Ammon's horn (tissue), 1 donor: ENCODE results near the gene AKAP6.

Experiments
- DNase-seq: peaks from one replicate; pipeline ENCODE4 v3.0.0-alpha.2; 2016; ENCODE audit warnings: low spot score

Gene AKAP6

GRCh38 chr14:32329146-32329545 lies at the start of gene AKAP6:
Gene AKAP6, plus strand, starts transcription at chr14:32329298. Its CDS starts 104,196 bp downstream, at chr14:32433494.
- DNase-seq = peak; percentile 96

- no peak for DNase-seq
Measured at GRCh38 chr14:32286602-32287001, 42.5 kb upstream of the AKAP6 start.

- no peak for DNase-seq
Measured at GRCh38 chr14:32296366-32296765, 32.7 kb upstream of the AKAP6 start.

DNA sequence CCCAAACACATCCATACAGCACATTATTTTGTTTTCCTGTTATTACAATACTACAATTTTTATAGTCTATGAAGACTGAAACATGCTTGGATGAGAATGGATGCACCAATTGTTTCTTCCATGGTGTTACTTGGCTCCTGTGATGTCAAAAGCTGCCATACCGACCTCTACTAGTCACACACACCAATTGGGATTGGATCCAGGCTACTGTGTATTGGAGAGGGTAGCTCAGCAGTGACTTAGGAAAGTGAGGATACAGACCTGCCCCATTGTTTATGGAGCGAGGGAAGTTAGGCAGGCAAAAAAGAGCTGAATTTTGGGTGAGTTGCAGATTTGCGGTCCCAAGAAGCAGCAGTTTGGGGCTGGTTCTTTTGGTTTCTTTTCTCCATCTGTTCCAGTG lies 30.8 kb upstream of the AKAP6 start:
- no peak for DNase-seq

GRCh38 chr14:32300136-32300535 lies 29.0 kb upstream of the AKAP6 start:
- DNase-seq = no peak

DNA sequence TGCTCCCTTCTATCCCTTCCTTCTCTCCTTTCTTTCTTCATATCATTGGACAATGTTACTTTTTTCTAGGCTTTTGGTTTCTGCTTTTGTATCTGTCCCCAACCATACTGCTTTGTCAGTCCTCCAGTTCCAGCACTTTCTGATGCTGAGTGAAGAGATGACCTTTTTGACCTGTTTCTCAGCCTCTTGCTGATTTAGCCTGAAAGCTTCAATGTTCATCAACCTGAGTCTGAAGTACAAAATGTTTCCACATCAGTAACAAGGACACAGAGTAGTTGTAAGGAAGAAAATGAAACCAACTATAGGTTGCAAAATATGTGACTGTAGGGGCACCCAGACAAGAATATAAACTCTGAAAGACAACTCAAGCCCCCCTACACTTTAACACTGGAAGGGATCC lies 25.2 kb upstream of the AKAP6 start:
- DNase-seq = no peak

DNA sequence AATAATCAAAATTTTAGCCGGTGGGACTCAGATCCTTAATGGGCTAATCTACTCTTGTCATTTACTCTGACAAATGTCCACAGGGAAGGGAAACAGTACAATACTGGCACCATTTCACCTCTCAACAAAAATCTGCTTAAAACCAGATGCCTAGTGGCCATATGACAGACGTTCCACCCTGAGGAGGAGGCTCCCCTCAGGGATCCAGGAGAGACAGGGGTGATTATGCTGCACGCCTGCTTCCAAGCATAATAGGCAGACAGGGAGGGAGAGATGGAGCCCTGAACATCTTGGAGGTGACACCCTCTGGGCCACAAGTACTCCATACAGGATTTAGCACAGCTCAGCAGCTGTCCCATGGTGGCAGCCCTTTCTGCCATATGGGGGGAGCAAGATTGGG lies 24.8 kb upstream of the AKAP6 start:
- no peak for DNase-seq

DNA sequence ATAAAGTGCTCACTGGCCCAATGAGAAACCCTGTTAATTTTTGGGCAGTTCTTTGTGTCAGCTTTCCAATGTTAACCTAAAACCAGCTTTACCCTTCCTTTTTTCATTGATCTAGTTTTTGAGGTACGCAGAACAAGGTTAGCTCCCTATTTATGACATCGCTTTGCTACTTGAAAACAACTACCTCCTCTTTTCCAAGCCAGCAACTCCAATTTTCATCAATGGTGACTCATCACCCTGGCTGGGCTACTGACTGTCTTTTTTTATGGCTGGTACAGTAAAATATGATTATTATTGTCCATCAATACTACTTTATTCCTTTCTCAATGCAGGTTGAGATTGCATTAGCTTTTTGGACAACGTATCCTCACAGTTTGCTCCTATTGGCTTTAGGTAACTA lies 22.5 kb upstream of the AKAP6 start:
- no peak for DNase-seq

DNA sequence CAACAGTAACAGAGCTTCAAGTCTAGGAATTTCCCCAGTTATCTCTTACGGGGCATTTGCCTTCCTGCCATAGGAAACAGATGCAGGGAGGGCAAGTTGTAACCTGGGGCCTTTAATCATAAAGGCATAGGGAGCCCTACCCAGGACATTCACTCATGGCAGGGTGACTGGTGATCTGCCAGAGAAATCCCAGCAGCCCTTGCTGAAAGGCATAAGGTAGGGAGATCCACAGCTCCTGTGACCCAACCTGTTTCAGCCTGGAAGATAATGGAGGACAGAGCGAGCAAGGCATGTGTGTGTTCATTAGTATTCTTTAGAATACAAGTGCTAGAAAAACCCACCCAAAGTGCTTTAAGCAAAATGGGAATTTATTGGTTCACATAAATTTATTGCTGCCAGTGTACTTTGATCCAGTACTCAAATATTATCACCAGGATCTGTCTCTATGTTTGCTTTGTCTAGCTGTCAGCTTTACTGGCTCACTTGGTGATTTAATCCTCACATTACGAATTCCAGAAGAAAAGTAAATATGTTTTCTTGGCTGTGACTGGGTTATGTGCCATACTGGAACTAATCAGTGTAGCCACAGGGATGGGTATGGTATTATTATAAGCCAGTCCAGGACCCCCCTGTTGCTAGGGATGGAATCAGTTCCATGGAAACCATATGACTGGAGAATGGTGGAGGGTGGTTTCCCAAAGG lies 21.1 kb upstream of the AKAP6 start:
- no peak for DNase-seq

DNA sequence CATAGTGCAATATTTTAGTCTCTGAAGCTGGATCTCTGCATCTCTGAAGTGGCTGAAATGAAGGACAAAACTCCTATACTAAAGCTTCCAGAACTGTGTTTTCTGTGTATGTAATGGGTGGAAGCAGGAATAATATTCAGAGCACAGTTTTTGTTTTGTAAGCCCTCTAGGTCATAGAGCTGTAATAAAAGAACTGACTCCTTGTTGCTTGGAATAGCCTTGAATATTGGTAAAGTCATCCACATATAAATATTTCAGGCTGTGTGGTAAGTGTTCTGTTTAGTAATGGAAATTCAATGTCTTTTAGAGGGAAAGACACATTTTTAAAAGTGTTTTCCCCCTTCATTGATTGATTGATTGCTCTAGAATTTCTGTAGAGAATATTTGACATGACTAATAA lies 18.2 kb upstream of the AKAP6 start:
- no peak for DNase-seq

- no peak for DNase-seq
Measured at GRCh38 chr14:32311294-32312009, 17.6 kb upstream of the AKAP6 start.

- no peak for DNase-seq
Measured at GRCh38 chr14:32312010-32312331, 17.1 kb upstream of the AKAP6 start.

DNA sequence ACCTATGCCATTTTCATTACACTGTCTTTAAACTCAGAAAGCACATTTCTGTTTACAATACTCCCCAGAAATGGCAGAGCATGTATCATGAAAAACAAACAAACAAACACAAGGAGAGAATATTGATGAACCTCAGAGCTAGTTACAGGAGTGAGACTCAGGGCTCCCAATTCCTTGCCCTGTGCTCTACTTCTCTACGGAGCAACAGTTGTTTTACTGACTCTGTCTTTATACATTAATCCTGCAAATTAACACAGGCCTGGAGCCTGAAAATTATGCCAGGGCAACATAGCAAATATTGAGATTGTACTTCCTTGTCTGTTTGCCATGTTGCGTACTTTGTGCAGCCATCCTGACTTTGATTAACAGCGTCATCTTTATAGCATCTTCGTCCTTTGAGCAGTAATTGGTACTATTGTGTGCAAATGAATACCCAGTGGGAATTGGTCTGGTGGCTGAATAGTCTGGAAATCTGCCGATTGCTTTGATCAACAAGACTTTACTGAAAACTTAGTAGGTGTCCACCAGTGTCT lies 15.2 kb upstream of the AKAP6 start:
- DNase-seq = no peak

- DNase-seq = no peak
Measured at GRCh38 chr14:32318087-32318795, 10.9 kb upstream of the AKAP6 start.

DNA sequence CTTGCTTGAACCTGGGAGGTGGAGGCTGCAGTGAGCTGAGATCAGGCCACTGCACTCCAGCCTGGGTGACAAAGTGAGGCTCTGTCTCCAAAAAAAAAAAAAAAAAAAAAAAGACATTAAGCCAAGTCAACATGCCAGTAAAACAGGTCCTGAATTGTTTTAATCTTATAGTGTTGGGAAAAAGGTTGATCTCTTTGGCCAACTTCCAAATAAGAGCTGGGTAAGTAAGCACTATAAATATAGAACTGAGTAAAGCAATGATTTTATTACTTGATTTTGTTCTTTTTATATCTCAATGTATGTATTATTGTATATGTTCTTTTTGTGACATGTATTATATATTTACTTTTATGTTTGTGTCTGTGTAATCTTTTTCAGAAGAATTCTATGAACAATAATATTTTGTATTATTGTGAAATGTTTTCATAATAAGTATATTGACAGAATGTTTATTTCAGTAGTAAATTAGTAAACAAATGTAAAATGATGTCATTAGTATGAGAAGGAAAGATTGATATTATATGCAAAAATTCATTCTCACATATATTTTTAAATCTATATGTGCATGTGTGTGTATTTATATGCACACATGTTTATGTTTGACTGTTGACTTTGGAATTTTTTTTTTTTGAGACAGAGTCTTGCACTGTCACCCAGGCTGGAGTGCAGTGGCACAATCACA lies 9.6 kb upstream of the AKAP6 start:
- no peak for DNase-seq

- DNase-seq = no peak
Measured at GRCh38 chr14:32324601-32325000, 4.5 kb upstream of the AKAP6 start.

DNA sequence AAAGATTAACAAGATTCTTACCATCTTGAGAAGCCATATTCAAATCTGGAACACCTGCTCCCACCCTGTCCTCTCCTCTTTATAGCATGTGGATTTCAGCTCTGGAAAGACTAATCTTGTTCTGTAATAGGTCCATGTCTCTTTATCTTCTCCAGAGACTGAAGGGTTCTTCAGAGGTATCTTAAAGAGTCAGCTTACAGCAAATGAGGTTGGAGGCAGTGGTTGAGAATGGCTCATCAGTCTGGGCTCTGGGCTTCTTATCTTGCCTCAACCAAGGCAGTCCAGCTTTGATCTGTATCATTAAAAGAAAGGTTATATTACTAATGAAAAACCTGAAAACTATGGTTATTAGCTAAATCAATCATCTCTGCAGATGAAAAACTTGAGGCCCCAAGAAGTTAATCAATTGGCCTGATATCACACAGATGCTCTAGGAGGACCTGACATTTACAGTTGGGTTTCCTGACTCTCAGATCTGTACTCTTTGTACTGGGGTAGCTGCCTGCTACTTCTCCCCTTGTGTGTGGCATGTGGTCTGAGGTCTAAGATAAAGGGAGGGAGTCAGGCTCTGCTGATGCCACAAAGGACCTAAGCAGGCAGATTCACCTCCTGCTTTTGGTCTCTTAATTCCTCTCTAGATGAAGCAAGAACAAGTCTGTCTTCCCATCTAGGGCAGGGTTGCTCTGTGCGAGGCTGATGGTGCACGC lies 1.7 kb upstream of the AKAP6 start:
- no peak for DNase-seq

DNA sequence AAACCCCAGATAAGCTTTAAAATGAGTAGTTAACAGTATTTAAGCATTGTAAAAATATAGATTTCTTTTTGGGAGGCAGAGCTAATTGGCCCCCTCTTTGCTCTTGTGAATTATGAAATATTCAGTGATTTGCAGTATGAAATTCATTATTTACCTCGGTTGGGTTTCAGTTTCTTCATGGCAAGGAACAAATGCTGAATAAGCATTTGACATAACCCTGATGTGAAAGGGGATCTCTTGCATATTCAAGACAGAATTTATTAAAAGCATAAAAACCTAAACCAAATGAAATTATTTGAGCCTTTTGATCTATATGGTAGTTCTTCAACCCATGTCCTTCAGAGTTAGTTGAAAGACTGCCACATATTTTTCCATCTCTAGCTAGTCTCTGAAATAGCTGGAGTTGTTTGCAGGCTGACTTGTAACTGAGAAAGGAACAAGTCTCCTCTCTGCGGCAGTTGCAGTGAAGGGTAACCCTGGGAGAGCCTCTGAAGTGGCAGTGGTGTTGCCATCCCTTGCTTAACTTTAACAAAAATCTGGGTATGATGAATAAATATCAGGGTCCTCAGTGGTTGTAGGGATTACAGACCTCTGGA lies 690 bp downstream of the AKAP6 start:
- DNase-seq = peak; percentile 58

DNA sequence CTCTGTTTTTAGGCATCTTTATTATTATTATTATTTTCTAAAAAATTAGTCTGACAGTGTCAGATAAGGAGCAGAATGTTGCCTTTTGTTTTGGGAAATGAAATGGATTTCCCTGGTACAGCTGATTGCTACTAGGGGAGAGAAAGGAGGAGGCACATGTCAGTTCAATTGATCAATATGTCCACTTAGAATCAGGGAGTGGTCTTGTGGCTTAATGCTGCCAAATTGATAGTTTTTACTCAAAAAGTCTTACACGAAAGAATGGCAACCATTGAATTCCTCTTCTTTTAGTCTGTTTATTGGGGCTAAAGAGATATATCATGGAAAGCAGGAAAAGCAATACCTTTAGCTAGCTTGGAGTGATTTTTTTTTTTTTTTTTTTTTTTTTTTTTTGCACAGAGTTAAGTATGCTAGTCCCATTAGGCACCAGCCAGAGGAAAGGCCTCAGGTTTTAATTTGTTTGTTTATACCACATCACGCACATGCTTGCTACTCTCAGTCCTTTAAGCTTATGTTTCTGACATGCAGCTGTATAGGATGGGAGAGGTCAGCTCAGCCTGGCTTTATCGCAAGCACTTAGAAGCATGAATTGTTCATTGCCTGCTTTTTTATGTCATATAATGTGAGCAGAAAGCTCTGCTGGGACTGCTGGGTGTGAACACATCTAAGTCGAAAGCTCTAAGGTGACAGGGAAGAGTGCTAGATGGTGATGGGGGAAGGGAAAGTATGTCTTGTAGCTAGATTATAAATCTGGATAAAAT lies 1.4 kb downstream of the AKAP6 start:
- DNase-seq = peak; percentile 23

DNA sequence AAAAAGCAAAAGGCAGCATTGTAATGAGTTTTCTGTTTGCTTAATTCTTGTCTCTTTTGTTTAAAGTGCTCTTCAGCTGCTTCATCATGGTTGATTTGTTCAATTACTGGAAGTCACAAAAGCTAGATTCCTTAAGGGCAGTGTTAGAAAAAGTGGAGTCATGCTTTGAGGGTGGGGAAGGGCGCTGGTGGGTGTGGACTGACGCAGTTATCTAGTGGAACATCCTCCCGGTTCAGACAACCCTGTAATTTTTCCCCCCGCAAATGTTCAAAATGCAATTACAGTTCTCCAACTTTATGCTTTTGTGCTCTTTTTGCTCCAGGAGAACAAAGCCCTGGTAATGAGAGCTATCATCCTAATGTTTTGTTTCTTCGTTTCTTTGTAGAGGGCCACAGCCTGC lies 2.1 kb downstream of the AKAP6 start:
- peak; percentile 43 for DNase-seq
